Activated naive CD8-positive, alpha-beta T cell treated with anti-CD3 and anti-CD28 coated beads, Interleukin-2, amount 50 U/mL, for 24 hours (primary cell): ENCODE measurements around the gene WASF2.
A peak's percentile ranks its signal among the peaks of the same experiment; 100 is the strongest.

Experiments
- ATAC-seq: fragments of 150-1000 bp; cut with Tn5 transposase; one replicate; pipeline ENCODE4 v1.10.0; 2021
- DNase-seq: peaks from one replicate; pipeline ENCODE4 v3.0.0; 2021
- H3K27ac Mint-ChIP-seq: one replicate; pipeline ENCODE4 v1.8.0; 2021; ENCODE audit warnings: mild to moderate bottlenecking, mixed read lengths
- H3K27me3 Mint-ChIP-seq: one replicate; pipeline ENCODE4 v1.8.0; 2021; ENCODE audit warnings: mixed read lengths
- H3K36me3 Mint-ChIP-seq: one replicate; pipeline ENCODE4 v1.8.0; 2021; ENCODE audit warnings: low read depth, mixed read lengths
- H3K4me1 Mint-ChIP-seq: one replicate; pipeline ENCODE4 v1.8.0; 2021; ENCODE audit warnings: mixed read lengths
- H3K4me3 Mint-ChIP-seq: one replicate; pipeline ENCODE4 v1.8.0; 2021; ENCODE audit warnings: mild to moderate bottlenecking, moderate library complexity, mixed read lengths
- H3K9me3 Mint-ChIP-seq: one replicate; pipeline ENCODE4 v1.8.0; 2021; ENCODE audit warnings: mixed read lengths

The WASF2 gene

GRCh38 chr1:27526569-27527222, 36.7 kb upstream of the WASF2 start:
- Mint-ChIP-seq H3K4me1 (peaks cover 67% of the 10 kb centered on the region), H3K4me3 (peak overlapping the region; percentile 72), H3K27me3 (no peaks in the 10 kb centered on the region), H3K9me3 (no peaks in the 10 kb centered on the region), H3K27ac (peak overlapping the region; percentile 81), H3K36me3 (peaks cover 3% of the 10 kb centered on the region)
- DNase-seq (peak; percentile 60), ATAC-seq (peak; percentile 20)

DNA sequence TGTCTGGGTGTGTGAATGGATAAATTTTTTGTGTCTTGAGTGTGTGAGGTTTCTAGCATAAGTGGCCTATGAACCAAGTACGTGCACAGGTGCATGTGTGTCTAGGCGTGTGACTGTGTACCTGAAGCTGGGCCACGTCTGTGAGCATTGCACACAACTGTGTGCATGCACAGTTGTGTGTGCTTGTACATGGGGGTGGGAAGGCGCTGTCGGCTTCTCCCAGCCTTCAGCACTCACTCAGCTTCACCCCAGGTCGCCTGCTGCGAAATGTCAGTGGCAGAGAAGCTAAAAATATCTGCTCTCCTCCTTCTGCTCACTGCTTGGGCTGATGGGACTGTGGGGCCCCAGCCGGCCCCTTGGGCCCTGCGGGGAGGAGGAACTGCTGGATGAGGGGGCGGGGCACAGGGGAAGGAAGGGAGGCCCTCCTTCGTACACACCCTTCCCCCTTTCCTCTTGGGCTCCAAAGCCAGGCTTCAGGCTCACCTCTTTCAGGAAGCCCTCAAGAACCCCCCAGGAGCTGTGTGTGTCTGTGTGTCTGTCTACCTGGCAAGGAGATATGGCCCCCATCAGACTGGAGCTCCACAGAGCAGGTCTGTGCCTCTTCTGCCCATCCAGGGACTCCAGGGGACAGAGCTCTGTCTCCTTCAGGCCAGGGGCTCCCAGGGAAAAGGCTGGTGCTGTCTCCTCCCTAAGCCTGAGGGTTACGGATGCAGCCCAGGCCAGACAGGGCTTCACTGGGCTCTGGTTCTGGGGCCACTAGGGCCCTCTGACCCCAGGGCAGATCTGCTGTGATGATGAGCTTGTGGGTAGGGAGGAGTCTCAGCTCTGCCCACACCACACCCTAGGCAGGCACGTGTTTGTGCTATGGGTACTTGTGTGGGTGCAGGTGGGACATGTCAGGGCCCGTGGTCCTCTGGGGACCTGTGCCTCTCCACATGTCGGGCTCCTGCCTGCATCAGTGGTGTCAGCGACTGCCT, 35.6 kb upstream of the WASF2 start:
- Mint-ChIP-seq H3K27me3 (no peaks in the 10 kb centered on the region), H3K9me3 (no peaks in the 10 kb centered on the region), H3K36me3 (peaks cover 3% of the 10 kb centered on the region), H3K4me3 (peak overlapping the region; percentile 72), H3K4me1 (peaks cover 77% of the 10 kb centered on the region), H3K27ac (peak overlapping the region; percentile 81)
- DNase-seq: peak; percentile 80
- ATAC-seq: peak; percentile 47

DNA sequence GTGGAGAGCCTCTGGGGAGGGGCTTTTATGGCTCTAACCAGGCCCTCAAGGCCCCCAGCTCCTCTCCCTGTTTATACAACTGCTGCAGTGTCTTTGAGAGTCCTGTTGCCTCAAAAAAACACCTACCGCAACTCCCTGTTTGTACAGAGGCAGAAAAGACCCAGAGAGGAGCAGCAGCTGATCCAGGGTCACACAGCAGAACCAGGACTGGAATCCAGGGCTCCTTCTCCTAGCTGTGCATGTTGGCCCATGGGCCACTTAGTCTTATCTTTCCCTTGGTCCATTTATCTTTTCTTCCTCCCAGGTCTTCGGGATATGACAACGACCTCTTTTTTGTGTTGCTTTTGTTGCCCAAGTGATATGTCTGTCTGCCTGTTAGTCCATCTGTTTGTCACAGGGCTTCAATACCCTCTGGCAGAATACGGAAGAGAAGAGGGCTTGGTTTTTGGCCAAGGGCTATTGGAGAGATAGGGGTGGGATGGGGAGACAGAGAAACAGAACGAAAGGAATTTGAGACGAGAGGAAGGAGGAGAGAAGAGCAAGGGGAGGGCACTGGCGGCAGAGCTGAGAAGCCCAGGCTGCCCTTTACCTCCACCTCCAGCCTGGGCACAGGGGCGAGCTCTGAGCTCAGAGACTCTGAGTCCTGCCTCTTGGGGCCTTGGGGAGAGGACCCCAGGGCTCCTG, 33.5 kb upstream of the WASF2 start:
- Mint-ChIP-seq H3K36me3 (peaks cover 3% of the 10 kb centered on the region), H3K4me3 (peak overlapping the region; percentile 92), H3K27me3 (no peaks in the 10 kb centered on the region), H3K4me1 (peaks cover 83% of the 10 kb centered on the region), H3K9me3 (no peaks in the 10 kb centered on the region), H3K27ac (peak overlapping the region; percentile 95)
- no peak for DNase-seq
- ATAC-seq: no peak

GRCh38 chr1:27522432-27523336, 32.7 kb upstream of the WASF2 start:
- Mint-ChIP-seq H3K4me1 (peaks cover 87% of the 10 kb centered on the region), H3K27ac (peak overlapping the region; percentile 95), H3K4me3 (peak overlapping the region; percentile 92), H3K9me3 (no peaks in the 10 kb centered on the region), H3K27me3 (no peaks in the 10 kb centered on the region), H3K36me3 (peaks cover 3% of the 10 kb centered on the region)
- DNase-seq (peak; percentile 71), ATAC-seq (peak; percentile 45)

GRCh38 chr1:27521861-27522431, 32.0 kb upstream of the WASF2 start:
- DNase-seq: peak; percentile 35

DNA sequence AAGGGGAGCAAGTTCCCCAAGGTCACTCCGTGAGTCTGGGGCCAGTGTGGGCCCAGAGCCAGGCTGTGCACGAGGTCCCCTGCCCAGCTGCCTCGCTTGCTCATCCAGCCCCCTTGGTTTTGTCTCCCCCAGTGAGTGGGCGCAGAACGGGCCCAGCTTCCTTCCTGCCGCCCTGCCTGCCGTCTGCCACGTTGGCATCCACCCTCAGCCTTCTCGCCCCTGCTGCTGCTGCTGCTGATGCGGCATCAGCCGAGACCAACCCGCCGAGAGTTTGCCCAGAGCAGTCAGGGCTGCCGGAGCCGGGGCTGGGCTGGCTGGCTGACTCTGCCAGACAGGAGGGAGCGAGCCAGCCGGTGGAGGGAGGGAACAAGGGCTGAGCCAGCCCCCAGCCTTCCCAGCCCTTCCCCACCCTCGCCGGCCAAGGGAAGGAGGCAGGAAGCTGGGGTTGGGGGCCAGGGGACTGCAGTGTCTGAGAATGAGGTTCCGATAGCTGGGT, 31.4 kb upstream of the WASF2 start:
- Mint-ChIP-seq H3K9me3 (no peaks in the 10 kb centered on the region), H3K36me3 (peaks cover 1% of the 10 kb centered on the region), H3K4me3 (peak overlapping the region; percentile 92), H3K27ac (peak overlapping the region; percentile 95), H3K4me1 (peaks cover 82% of the 10 kb centered on the region), H3K27me3 (no peaks in the 10 kb centered on the region)
- DNase-seq: peak; percentile 70
- ATAC-seq: peak; percentile 7

More at GRCh38 chr1:27521861-27522431, 32.0 kb upstream of the WASF2 start:
- Mint-ChIP-seq H3K36me3 (peaks cover 3% of the 10 kb centered on the region), H3K27me3 (no peaks in the 10 kb centered on the region), H3K4me1 (peaks cover 88% of the 10 kb centered on the region), H3K27ac (peak overlapping the region; percentile 95), H3K4me3 (peak overlapping the region; percentile 92), H3K9me3 (no peaks in the 10 kb centered on the region)
- ATAC-seq: peak; percentile 4

- peak overlapping the region; percentile 92 for H3K4me3 Mint-ChIP-seq
- H3K27ac Mint-ChIP-seq: peak overlapping the region; percentile 95
- H3K36me3 Mint-ChIP-seq: peaks cover 1% of the 10 kb centered on the region
- H3K4me1 Mint-ChIP-seq: peaks cover 75% of the 10 kb centered on the region
- no peak for ATAC-seq
- H3K9me3 Mint-ChIP-seq: no peaks in the 10 kb centered on the region
- no peak for DNase-seq
- no peaks in the 10 kb centered on the region for H3K27me3 Mint-ChIP-seq
Observed at GRCh38 chr1:27520651-27521050, 30.7 kb upstream of the WASF2 start.

DNA sequence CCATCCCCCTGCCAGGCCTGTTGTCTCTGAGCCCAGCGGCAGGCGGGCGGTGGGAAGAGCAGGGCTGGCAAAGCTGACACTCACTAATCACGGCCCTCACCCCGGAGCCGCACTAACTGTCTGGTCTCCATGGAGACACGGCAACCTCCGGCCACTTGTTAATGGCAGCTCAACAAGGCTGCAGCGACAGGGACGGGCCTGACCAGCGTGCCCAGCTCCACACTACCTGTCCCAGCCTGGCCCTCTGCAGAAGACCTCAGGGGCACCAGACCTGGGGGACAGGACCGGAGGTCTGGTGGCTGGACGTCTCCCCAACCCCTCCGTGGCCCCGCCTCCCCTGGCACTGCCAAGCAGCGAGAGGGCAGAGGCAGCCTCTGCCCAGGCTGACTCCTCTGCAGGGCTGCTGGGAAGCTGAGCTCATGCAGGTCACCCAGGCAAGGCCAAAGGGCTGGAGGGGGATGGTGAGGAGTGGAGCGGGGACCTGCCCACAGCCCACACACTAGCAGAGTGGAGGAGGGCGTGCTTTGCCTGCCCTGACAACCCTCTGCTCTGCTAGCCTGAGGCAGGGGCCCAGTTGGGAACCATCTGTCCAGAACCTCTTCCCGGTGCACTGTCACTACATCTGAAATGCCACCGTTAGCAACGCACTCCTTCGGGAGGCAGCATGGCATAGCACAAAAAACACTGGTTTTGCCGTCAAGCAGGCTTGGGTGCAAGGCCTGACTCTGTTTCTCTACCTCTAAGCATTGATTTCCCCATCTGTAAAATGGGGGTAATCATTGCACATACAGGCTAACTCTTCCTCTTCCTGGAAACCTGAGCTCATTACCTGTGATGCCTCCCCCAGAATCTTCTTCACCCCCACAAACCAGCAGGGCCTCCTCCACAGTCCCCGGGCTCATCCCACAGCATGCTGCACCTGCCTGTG, 29.6 kb upstream of the WASF2 start:
- ATAC-seq: no peak
- peaks cover 1% of the 10 kb centered on the region for H3K36me3 Mint-ChIP-seq
- H3K4me3 Mint-ChIP-seq: no peak overlapping the region
- peaks cover 65% of the 10 kb centered on the region for H3K4me1 Mint-ChIP-seq
- no peak for DNase-seq
- no peaks in the 10 kb centered on the region for H3K9me3 Mint-ChIP-seq
- peak overlapping the region; percentile 95 for H3K27ac Mint-ChIP-seq
- no peaks in the 10 kb centered on the region for H3K27me3 Mint-ChIP-seq

- Mint-ChIP-seq H3K4me1 (peaks cover 57% of the 10 kb centered on the region), H3K27me3 (no peaks in the 10 kb centered on the region), H3K27ac (no peak overlapping the region), H3K36me3 (no peaks in the 10 kb centered on the region), H3K9me3 (no peaks in the 10 kb centered on the region), H3K4me3 (no peak overlapping the region)
- ATAC-seq (no peak), DNase-seq (no peak)
Observed at GRCh38 chr1:27518808-27519207, 28.8 kb upstream of the WASF2 start.

GRCh38 chr1:27517907-27518718, 28.1 kb upstream of the WASF2 start:
- no peak for ATAC-seq
- no peak for DNase-seq
- H3K27ac Mint-ChIP-seq: peak overlapping the region; percentile 15

GRCh38 chr1:27517301-27517700, 27.3 kb upstream of the WASF2 start:
- Mint-ChIP-seq H3K4me1 (peaks cover 46% of the 10 kb centered on the region), H3K27ac (no peak overlapping the region), H3K9me3 (no peaks in the 10 kb centered on the region), H3K36me3 (no peaks in the 10 kb centered on the region), H3K4me3 (no peak overlapping the region), H3K27me3 (no peaks in the 10 kb centered on the region)
- DNase-seq (no peak), ATAC-seq (no peak)

More at GRCh38 chr1:27517907-27518718, 28.1 kb upstream of the WASF2 start:
- Mint-ChIP-seq H3K27me3 (no peaks in the 10 kb centered on the region), H3K36me3 (no peaks in the 10 kb centered on the region), H3K4me3 (no peak overlapping the region), H3K4me1 (peaks cover 53% of the 10 kb centered on the region), H3K9me3 (no peaks in the 10 kb centered on the region)

GRCh38 chr1:27515626-27516025, 25.7 kb upstream of the WASF2 start:
- Mint-ChIP-seq H3K27ac (no peak overlapping the region), H3K36me3 (no peaks in the 10 kb centered on the region), H3K4me1 (peaks cover 29% of the 10 kb centered on the region), H3K4me3 (no peak overlapping the region), H3K9me3 (no peaks in the 10 kb centered on the region), H3K27me3 (no peaks in the 10 kb centered on the region)
- DNase-seq: no peak
- ATAC-seq: no peak
